ENCODE data around the gene TMTC1. TPM values are rescaled to one million over a fixed set of nuclear protein-coding genes. Genes with fewer than 3 reads are reported as not detected.
A peak's percentile ranks its signal among the peaks of the same experiment; 100 is the strongest.

TMTC1 gene
- total and polyA plus RNA-seq, 2 experiments from 2014 or later = 4.8 to 24.3 TPM

GRCh38 chr12:29698756-29699155, 85.0 kb downstream of the TMTC1 start:
- H3K4me3 ChIP-seq = no peak overlapping the region
- H3K4me2 ChIP-seq = no peak overlapping the region
- no peak overlapping the region for H3K27ac ChIP-seq (ENCODE audit: low read depth)
- no peaks in the 10 kb centered on the region for H4K20me1 ChIP-seq (replicated peaks; ENCODE audit: insufficient read depth)
- Mint-ChIP-seq H3K27ac (peak overlapping the region; percentile 17; the same call in 1 of the 2 replicates), H3K9me3 (no peaks in the 10 kb centered on the region), H3K36me3 (ENCODE audit: low read depth) (peaks cover 7% of the 10 kb centered on the region; the same call in 2 of the 3 replicates), H3K4me3 (peak overlapping the region; percentile 25; the same call in 2 of the 3 replicates), H3K4me1 (peaks cover 20% of the 10 kb centered on the region), H3K27me3 (ENCODE audit: insufficient read depth, low read depth, poor library complexity) (no peaks in the 10 kb centered on the region)
- H3K4me1 ChIP-seq (ENCODE audit: insufficient read depth) = peaks cover 13% of the 10 kb centered on the region
- no peaks in the 10 kb centered on the region for H3K9me2 ChIP-seq (ENCODE audit: insufficient read depth)
- H2AFZ ChIP-seq = no peak overlapping the region
- DNase-seq (ENCODE audit: low spot score) = peak; percentile 54
- H3F3A ChIP-seq (replicated peaks; ENCODE audit: low read depth) = no peaks in the 10 kb centered on the region
- H3K36me3 ChIP-seq (ENCODE audit: insufficient read depth) = no peaks in the 10 kb centered on the region
- ATAC-seq = peak; percentile 77
- no peaks in the 10 kb centered on the region for H3K79me2 ChIP-seq (replicated peaks; ENCODE audit: insufficient read depth)
- H3K27me3 ChIP-seq (ENCODE audit: insufficient read depth) = no peaks in the 10 kb centered on the region
- TF ChIP-seq, protein P1, sequence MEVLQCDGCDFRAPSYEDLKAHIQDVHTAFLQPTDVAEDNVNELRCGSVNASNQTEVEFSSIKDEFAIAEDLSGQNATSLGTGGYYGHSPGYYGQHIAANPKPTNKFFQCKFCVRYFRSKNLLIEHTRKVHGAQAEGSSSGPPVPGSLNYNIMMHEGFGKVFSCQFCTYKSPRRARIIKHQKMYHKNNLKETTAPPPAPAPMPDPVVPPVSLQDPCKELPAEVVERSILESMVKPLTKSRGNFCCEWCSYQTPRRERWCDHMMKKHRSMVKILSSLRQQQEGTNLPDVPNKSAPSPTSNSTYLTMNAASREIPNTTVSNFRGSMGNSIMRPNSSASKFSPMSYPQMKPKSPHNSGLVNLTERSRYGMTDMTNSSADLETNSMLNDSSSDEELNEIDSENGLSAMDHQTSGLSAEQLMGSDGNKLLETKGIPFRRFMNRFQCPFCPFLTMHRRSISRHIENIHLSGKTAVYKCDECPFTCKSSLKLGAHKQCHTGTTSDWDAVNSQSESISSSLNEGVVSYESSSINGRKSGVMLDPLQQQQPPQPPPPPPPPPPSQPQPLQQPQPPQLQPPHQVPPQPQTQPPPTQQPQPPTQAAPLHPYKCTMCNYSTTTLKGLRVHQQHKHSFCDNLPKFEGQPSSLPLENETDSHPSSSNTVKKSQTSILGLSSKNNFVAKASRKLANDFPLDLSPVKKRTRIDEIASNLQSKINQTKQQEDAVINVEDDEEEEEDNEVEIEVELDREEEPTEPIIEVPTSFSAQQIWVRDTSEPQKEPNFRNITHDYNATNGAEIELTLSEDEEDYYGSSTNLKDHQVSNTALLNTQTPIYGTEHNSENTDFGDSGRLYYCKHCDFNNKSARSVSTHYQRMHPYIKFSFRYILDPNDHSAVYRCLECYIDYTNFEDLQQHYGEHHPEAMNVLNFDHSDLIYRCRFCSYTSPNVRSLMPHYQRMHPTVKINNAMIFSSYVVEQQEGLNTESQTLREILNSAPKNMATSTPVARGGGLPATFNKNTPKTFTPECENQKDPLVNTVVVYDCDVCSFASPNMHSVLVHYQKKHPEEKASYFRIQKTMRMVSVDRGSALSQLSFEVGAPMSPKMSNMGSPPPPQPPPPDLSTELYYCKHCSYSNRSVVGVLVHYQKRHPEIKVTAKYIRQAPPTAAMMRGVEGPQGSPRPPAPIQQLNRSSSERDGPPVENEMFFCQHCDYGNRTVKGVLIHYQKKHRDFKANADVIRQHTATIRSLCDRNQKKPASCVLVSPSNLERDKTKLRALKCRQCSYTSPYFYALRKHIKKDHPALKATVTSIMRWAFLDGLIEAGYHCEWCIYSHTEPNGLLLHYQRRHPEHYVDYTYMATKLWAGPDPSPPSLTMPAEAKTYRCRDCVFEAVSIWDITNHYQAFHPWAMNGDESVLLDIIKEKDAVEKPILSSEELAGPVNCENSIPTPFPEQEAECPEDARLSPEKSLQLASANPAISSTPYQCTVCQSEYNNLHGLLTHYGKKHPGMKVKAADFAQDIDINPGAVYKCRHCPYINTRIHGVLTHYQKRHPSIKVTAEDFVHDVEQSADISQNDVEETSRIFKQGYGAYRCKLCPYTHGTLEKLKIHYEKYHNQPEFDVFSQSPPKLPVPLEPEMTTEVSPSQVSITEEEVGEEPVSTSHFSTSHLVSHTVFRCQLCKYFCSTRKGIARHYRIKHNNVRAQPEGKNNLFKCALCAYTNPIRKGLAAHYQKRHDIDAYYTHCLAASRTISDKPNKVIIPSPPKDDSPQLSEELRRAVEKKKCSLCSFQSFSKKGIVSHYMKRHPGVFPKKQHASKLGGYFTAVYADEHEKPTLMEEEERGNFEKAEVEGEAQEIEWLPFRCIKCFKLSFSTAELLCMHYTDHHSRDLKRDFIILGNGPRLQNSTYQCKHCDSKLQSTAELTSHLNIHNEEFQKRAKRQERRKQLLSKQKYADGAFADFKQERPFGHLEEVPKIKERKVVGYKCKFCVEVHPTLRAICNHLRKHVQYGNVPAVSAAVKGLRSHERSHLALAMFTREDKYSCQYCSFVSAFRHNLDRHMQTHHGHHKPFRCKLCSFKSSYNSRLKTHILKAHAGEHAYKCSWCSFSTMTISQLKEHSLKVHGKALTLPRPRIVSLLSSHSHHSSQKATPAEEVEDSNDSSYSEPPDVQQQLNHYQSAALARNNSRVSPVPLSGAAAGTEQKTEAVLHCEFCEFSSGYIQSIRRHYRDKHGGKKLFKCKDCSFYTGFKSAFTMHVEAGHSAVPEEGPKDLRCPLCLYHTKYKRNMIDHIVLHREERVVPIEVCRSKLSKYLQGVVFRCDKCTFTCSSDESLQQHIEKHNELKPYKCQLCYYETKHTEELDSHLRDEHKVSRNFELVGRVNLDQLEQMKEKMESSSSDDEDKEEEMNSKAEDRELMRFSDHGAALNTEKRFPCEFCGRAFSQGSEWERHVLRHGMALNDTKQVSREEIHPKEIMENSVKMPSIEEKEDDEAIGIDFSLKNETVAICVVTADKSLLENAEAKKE (CRISPR knock-in tag; IDR thresholded peaks at IDR 0.05) = no peak
- TF ChIP-seq CTCF (conservative IDR thresholded peaks at IDR 0.05; ENCODE audit: low read depth in 2 of 2) (no peak), ETS1 (IDR thresholded peaks at IDR 0.05) (no peak), EZH2 (IDR thresholded peaks at IDR 0.05; ENCODE audit: low read depth, unreplicated experiment) (no peak), EZH2phosphoT487 (IDR thresholded peaks at IDR 0.05; ENCODE audit: unreplicated experiment) (no peak), NANOG (IDR thresholded peaks at IDR 0.05; ENCODE audit: borderline replicate concordance) (no peak), STAT1 (IDR thresholded peaks at IDR 0.05; ENCODE audit: unreplicated experiment) (no peak), ZNF331 (CRISPR knock-in tag; IDR thresholded peaks at IDR 0.05; ENCODE audit: low read depth) (no peak), JUNB (IDR thresholded peaks at IDR 0.05; ENCODE audit: unreplicated experiment) (no peak), POLR2AphosphoS5 (IDR thresholded peaks at IDR 0.05; ENCODE audit: low read depth) (no peak), CREB1 (CRISPR knock-in tag; IDR thresholded peaks at IDR 0.05; ENCODE audit: low read depth) (no peak), ZNF114 (CRISPR knock-in tag; IDR thresholded peaks at IDR 0.05) (no peak)
- TF ChIP-seq, protein P2, sequence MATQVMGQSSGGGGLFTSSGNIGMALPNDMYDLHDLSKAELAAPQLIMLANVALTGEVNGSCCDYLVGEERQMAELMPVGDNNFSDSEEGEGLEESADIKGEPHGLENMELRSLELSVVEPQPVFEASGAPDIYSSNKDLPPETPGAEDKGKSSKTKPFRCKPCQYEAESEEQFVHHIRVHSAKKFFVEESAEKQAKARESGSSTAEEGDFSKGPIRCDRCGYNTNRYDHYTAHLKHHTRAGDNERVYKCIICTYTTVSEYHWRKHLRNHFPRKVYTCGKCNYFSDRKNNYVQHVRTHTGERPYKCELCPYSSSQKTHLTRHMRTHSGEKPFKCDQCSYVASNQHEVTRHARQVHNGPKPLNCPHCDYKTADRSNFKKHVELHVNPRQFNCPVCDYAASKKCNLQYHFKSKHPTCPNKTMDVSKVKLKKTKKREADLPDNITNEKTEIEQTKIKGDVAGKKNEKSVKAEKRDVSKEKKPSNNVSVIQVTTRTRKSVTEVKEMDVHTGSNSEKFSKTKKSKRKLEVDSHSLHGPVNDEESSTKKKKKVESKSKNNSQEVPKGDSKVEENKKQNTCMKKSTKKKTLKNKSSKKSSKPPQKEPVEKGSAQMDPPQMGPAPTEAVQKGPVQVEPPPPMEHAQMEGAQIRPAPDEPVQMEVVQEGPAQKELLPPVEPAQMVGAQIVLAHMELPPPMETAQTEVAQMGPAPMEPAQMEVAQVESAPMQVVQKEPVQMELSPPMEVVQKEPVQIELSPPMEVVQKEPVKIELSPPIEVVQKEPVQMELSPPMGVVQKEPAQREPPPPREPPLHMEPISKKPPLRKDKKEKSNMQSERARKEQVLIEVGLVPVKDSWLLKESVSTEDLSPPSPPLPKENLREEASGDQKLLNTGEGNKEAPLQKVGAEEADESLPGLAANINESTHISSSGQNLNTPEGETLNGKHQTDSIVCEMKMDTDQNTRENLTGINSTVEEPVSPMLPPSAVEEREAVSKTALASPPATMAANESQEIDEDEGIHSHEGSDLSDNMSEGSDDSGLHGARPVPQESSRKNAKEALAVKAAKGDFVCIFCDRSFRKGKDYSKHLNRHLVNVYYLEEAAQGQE (IDR thresholded peaks at IDR 0.05; ENCODE audit: unreplicated experiment) = no peak
